Muscle of leg (tissue), 11 donors: ENCODE data around the gene DGLUCY. TPM values are rescaled to one million over a fixed set of nuclear protein-coding genes. Genes with fewer than 3 reads are reported as not detected.

Experiments
- DNase-seq: peaks from one replicate; pipeline ENCODE4 v3.0.0; 2013
- H3K27ac ChIP-seq: one replicate; pipeline ENCODE4 v1.5.1; 2013; ENCODE audit warnings: mild to moderate bottlenecking, low read length, control low read depth
- H3K27me3 ChIP-seq: one replicate; pipeline ENCODE4 v1.6.1; 2013; ENCODE audit warnings: low read length; ENCODE audit not compliant: control insufficient read depth, insufficient read depth
- H3K36me3 ChIP-seq: one replicate; pipeline ENCODE4 v1.6.1; 2013; ENCODE audit warnings: low read length; ENCODE audit not compliant: control insufficient read depth, insufficient read depth
- H3K4me1 ChIP-seq: one replicate; pipeline ENCODE4 v1.6.1; 2013; ENCODE audit warnings: low read length; ENCODE audit not compliant: control insufficient read depth, insufficient read depth
- H3K4me3 ChIP-seq: one replicate; pipeline ENCODE4 v1.5.1; 2013; ENCODE audit warnings: low read length, control low read depth
- H3K9me3 ChIP-seq: replicated peaks from 2 replicates; pipeline ENCODE4 v1.6.1; 2013; ENCODE audit warnings: low read depth, low read length; ENCODE audit not compliant: control insufficient read depth
- WGBS: methylation state at CpG from one replicate; pipeline ENCODE4 v1.1.5; 2013; ENCODE audit warnings: missing lambda C conversion rate; ENCODE audit not compliant: insufficient coverage; 5-methylcytosine and 5-hydroxymethylcytosine counted together
- polyA plus RNA-seq, 8 donors: library from polyadenylated mRNA; unstranded; fragments of 120-200 nt; gene quantifications; one replicate each; pipeline versions ENCODE4 v1.2.1 to v1.2.3, GENCODE V29; 2013; ENCODE audit warnings: inconsistent platforms in 1 of 8, low replicate concordance in 1 of 8; ENCODE audit not compliant: insufficient read length in 8 of 8, insufficient read depth in 1 of 8
- total RNA-seq: library from RNA; stranded (reverse); fragments of 120-200 nt; gene quantifications from one replicate; pipeline ENCODE4 v1.2.4, GENCODE V29; 2013

DGLUCY gene
- total and polyA plus RNA-seq, 9 donors = 22.8 to 29.2 (median 25.9) TPM

DNA sequence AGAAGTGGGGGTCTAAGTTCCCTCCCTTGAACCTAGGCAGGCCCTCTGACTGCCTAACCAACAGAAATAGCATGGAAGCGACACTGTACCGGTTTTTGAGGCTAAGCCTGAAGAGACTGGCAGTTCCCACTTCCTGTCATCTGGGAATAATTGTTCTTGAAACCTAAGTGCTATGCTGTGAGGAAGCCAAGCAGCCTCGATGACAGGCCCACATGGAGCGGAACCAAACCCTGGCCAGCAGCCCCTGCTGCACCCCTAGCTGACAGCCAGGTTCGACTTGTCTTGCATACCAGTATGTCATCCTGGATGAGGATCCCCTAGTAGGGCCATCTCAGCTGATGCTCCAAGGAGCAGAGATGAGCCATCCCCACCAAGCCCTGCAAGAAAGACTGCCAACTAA, 137.0 kb downstream of the DGLUCY start:
- Histone ChIP-seq H3K27ac (no peak overlapping the region), H3K4me1 (peaks cover 18% of the 10 kb centered on the region), H3K27me3 (peaks cover 18% of the 10 kb centered on the region), H3K9me3 (no peaks in the 10 kb centered on the region), H3K4me3 (no peak overlapping the region), H3K36me3 (no peaks in the 10 kb centered on the region)
- 30% methylated on average over 5 of the region's 5 CpGs for WGBS
- no peak for DNase-seq

- peak; percentile 54 for DNase-seq
- H3K36me3 ChIP-seq = no peaks in the 10 kb centered on the region
- H3K4me3 ChIP-seq = peak overlapping the region; percentile 51
- H3K27ac ChIP-seq = no peak overlapping the region
- peaks cover 23% of the 10 kb centered on the region for H3K4me1 ChIP-seq
- H3K27me3 ChIP-seq = peaks cover 18% of the 10 kb centered on the region
- WGBS = 1% methylated on average over 89 of the region's 95 CpGs
- H3K9me3 ChIP-seq = no peaks in the 10 kb centered on the region
Measured at GRCh38 chr14:91252871-91253794, 139.3 kb downstream of the DGLUCY start.

DNA sequence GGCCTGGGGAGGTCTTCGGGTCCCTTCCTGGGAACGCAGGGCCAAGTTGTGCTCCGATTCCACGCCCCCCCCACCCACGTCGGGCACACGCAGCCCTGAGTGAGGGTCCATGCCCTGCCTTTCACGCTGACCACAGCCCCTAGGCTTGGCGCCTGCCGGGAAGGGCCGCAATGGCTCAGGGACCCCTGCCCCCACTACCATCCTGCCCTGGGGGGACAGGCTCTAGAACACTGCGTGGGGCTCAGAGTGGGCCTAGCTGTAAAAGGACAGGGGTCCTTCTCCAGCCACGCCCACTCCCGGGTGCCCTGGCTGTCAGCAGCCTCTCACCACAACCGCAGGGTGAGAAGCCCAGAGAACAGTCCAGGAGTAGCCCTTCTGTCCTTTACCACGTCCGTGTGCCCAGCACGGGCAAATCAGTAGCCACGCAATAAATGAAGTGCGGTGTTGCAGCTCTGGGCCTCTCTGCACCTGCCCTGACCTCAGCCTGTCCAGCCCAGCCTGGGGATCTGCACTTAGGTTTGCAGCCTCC, 140.0 kb downstream of the DGLUCY start:
- DNase-seq = no peak
- Histone ChIP-seq H3K4me1 (peaks cover 27% of the 10 kb centered on the region), H3K4me3 (peak overlapping the region; percentile 51), H3K36me3 (no peaks in the 10 kb centered on the region), H3K9me3 (no peaks in the 10 kb centered on the region), H3K27ac (no peak overlapping the region), H3K27me3 (peaks cover 22% of the 10 kb centered on the region)
- 32% methylated on average over 20 of the region's 20 CpGs for WGBS

DNA sequence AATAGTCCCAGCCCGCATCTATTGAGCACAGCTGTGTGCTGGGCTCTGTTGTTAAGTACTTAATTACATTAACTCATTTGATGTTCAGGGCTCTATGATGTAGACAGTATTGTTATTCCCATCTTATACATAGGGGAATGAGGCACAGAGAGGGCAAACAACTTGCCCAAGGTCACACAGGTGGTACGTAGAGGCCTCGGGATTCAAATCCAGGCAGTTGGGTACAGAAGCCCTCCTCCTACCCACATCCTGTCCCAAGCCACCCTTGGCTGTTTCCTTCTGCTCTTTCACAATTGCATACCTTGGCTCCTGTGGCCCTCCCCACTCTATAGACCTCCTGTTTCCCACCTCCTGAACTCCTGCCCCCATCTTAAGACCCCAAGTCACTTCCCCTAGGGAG, 140.6 kb downstream of the DGLUCY start:
- H3K27ac ChIP-seq = no peak overlapping the region

GRCh38 chr14:91255026-91255695, 141.3 kb downstream of the DGLUCY start:
- H3K9me3 ChIP-seq = no peaks in the 10 kb centered on the region

More for the DNA sequence above, 140.6 kb downstream of the DGLUCY start:
- 89% methylated on average over 2 of the region's 3 CpGs for WGBS
- Histone ChIP-seq H3K27me3 (peaks cover 22% of the 10 kb centered on the region), H3K9me3 (no peaks in the 10 kb centered on the region), H3K4me3 (no peak overlapping the region), H3K36me3 (no peaks in the 10 kb centered on the region), H3K4me1 (peaks cover 27% of the 10 kb centered on the region)
- DNase-seq = no peak

GRCh38 chr14:91256661-91257060, 142.8 kb downstream of the DGLUCY start:
- WGBS = 63% methylated on average over 1 of the region's 1 CpG
- no peaks in the 10 kb centered on the region for H3K36me3 ChIP-seq
- peak; percentile 36 for DNase-seq
- H3K4me1 ChIP-seq = peaks cover 20% of the 10 kb centered on the region
- peaks cover 24% of the 10 kb centered on the region for H3K27me3 ChIP-seq
- peaks cover 2% of the 10 kb centered on the region for H3K9me3 ChIP-seq
- no peak overlapping the region for H3K4me3 ChIP-seq
- no peak overlapping the region for H3K27ac ChIP-seq

More at GRCh38 chr14:91255026-91255695, 141.3 kb downstream of the DGLUCY start:
- 66% methylated on average over 5 of the region's 9 CpGs for WGBS
- Histone ChIP-seq H3K4me1 (peaks cover 27% of the 10 kb centered on the region), H3K36me3 (no peaks in the 10 kb centered on the region), H3K27me3 (peaks cover 22% of the 10 kb centered on the region), H3K4me3 (no peak overlapping the region), H3K27ac (no peak overlapping the region)
- peak; percentile 27 for DNase-seq

DNA sequence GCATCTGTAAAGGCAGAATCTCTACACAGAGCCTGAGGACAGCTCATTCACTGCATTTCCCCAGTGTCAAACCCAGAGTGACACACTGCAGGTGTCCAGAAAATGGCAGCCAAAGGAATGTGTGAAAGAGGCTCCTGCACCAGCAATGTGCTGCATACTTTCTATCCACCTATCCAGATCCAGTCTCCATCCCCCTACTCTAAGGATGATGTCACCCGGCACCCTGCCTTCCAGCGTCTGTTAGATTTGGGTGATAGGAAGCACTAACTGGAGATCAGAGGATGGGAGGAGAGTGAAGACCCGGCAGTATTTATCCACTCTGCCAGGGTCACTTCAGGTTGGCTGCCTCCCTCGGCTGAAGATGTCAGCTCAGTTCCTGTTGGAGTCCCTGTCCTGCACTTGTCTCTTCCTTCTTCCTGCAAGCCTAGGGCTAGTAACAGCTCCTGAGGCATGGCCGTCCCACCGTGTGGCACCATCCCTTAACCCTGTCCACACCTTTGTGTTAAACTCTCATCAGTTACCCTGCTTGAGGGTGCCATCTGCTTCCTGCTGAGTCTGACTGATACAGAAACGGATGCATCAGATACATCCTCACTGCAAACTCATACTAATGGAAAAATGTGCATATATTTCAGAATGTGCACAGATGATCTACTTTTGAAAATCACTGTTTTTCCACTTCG, 143.6 kb downstream of the DGLUCY start:
- no peak for DNase-seq
- H3K27ac ChIP-seq = no peak overlapping the region
- 10% methylated on average over 5 of the region's 8 CpGs for WGBS

GRCh38 chr14:91258011-91258618, 144.2 kb downstream of the DGLUCY start:
- WGBS = 36% methylated on average over 16 of the region's 16 CpGs
- no peak overlapping the region for H3K4me3 ChIP-seq
- DNase-seq = peak; percentile 59
- no peaks in the 10 kb centered on the region for H3K36me3 ChIP-seq
- peaks cover 2% of the 10 kb centered on the region for H3K9me3 ChIP-seq
- H3K4me1 ChIP-seq = peaks cover 14% of the 10 kb centered on the region
- H3K27ac ChIP-seq = no peak overlapping the region
- peaks cover 16% of the 10 kb centered on the region for H3K27me3 ChIP-seq

More for the DNA sequence above, 143.6 kb downstream of the DGLUCY start:
- Histone ChIP-seq H3K36me3 (no peaks in the 10 kb centered on the region), H3K4me1 (peaks cover 20% of the 10 kb centered on the region), H3K4me3 (no peak overlapping the region), H3K27me3 (peaks cover 23% of the 10 kb centered on the region), H3K9me3 (peaks cover 2% of the 10 kb centered on the region)

GRCh38 chr14:91258876-91259275, 145.0 kb downstream of the DGLUCY start:
- peaks cover 21% of the 10 kb centered on the region for H3K27me3 ChIP-seq
- H3K9me3 ChIP-seq = peaks cover 2% of the 10 kb centered on the region
- H3K4me3 ChIP-seq = no peak overlapping the region
- WGBS = 100% methylated on average over 2 of the region's 3 CpGs
- no peak for DNase-seq
- no peak overlapping the region for H3K27ac ChIP-seq
- H3K4me1 ChIP-seq = peaks cover 11% of the 10 kb centered on the region
- no peaks in the 10 kb centered on the region for H3K36me3 ChIP-seq
